Esophagus muscularis mucosa (tissue), 4 donors: ENCODE data around the gene SPACA5B. TPM values are rescaled to one million over a fixed set of nuclear protein-coding genes. Genes with fewer than 3 reads are reported as not detected.
"Not testable (repeated sequence)": the region's sequence is repeated elsewhere in the genome, so short reads cannot be mapped to it uniquely, and the experiment has no call there.

ENCODE experiments used
- DNase-seq: peaks from one replicate; pipeline ENCODE4 v3.0.0-alpha.2; 2017; ENCODE audit errors: extremely low spot score
- H3K27ac ChIP-seq, 4 donors: fragments of 200-600 bp; sonication (generic); replicated peaks in 1 of 4; 1 replicate in 3 of 4; 2 replicates in 1 of 4; pipeline ENCODE4 v1.5.1; 2016 to 2019; ENCODE audit warnings: mild to moderate bottlenecking in 1 of 4
- H3K27me3 ChIP-seq, 4 donors: fragments of 200-600 bp; sonication (generic); one replicate each; pipeline versions ENCODE4 v1.5.1 to v1.6.0; 2016 to 2019
- H3K36me3 ChIP-seq, 4 donors: fragments of 200-600 bp; sonication (generic); one replicate each; pipeline ENCODE4 v1.5.1; 2016 to 2019
- H3K4me1 ChIP-seq, 4 donors: fragments of 200-600 bp; sonication (generic); one replicate each; pipeline ENCODE4 v1.5.1; 2016 to 2019
- H3K4me3 ChIP-seq, 4 donors: fragments of 200-600 bp; sonication (generic); 1 replicate in 2 of 4; 2 replicates in 2 of 4; pipeline ENCODE4 v1.5.1; 2016 to 2019; ENCODE audit warnings: mild to moderate bottlenecking in 4 of 4, moderate library complexity in 1 of 4
- H3K9me3 ChIP-seq, 4 donors: fragments of 200-600 bp; sonication (generic); 1 replicate in 3 of 4; 2 replicates in 1 of 4; pipeline ENCODE4 v1.5.1; 2016 to 2019
- CTCF ChIP-seq, 3 experiments: fragments of 200-600 bp in 2 of 3; fragments of 450-650 bp in 1 of 3; sonication (generic) in 2 of 3; IDR thresholded peaks; one replicate each; pipeline ENCODE4 v1.5.1; 2017 to 2019; ENCODE audit warnings: antibody characterized with exemption in 3 of 3, mild to moderate bottlenecking in 2 of 3, moderate library complexity in 1 of 3
- EP300 ChIP-seq: sonication (generic); formaldehyde crosslinking; IDR thresholded peaks from one replicate; pipeline ENCODE4 v1.6.1; 2017; ENCODE audit warnings: antibody characterized with exemption
- POLR2A ChIP-seq: fragments of 450-650 bp; IDR thresholded peaks from one replicate; pipeline ENCODE4 v1.6.1; 2017; ENCODE audit warnings: antibody characterized with exemption, moderate library complexity, mild to moderate bottlenecking, low read depth
- POLR2AphosphoS5 ChIP-seq, 2 donors: sonication (generic); formaldehyde crosslinking; IDR thresholded peaks; one replicate each; pipeline ENCODE4 v1.6.1; 2017; ENCODE audit warnings: antibody characterized with exemption in 2 of 2
- WGBS: methylation state at CpG from one replicate; pipeline ENCODE4 v1.1.5; 2018; 5-methylcytosine and 5-hydroxymethylcytosine counted together
- intact Hi-C: fragments of 100-400 bp; cut with DNase I; formaldehyde crosslinking; loops from one replicate; pipeline ENCODE4 v1.15.1; 2023
- total RNA-seq, 4 donors: library from RNA; depleted of rRNA; stranded (reverse); fragments of >200 nt; gene quantifications; one replicate each; pipeline versions ENCODE4 v1.1.0 to v1.2.1, GENCODE V29; 2016

Gene SPACA5B
- total RNA-seq, 4 donors from 2014 or later: not detected

- Histone ChIP-seq H3K9me3 (no peaks in the 10 kb centered on the region), H3K4me1 (no peaks in the 10 kb centered on the region), H3K27me3 (no peaks in the 10 kb centered on the region), H3K4me3 (no peak overlapping the region), H3K36me3 (no peaks in the 10 kb centered on the region), H3K27ac (no peak overlapping the region)
- 82% methylated on average over 10 of the region's 10 CpGs for WGBS
- intact Hi-C loops: no loop called here
- DNase-seq: no peak
- TF ChIP-seq EP300 (no peak), POLR2AphosphoS5 (IDR thresholded peaks at IDR 0.05) (no peak), CTCF (IDR thresholded peaks at IDR 0.05) (no peak), POLR2A (no peak)
Measured at GRCh38 chrX:48153769-48154168, 23.3 kb downstream of the SPACA5B start.

GRCh38 chrX:48154796-48155195 is 24.4 kb downstream of the SPACA5B start:
- no peak for TF ChIP-seq CTCF (IDR thresholded peaks at IDR 0.05)
- no peak for TF ChIP-seq POLR2A
- TF ChIP-seq EP300: no peak
- Histone ChIP-seq H3K36me3 (no peaks in the 10 kb centered on the region), H3K4me1 (no peaks in the 10 kb centered on the region), H3K4me3 (no peak overlapping the region), H3K27me3 (no peaks in the 10 kb centered on the region), H3K9me3 (no peaks in the 10 kb centered on the region), H3K27ac (no peak overlapping the region)
- DNase-seq: no peak
- intact Hi-C loops: no loop called here
- 87% methylated on average over 2 of the region's 2 CpGs for WGBS

- WGBS: 87% methylated on average over 12 of the region's 12 CpGs
- Histone ChIP-seq H3K4me1 (no peaks in the 10 kb centered on the region), H3K36me3 (no peaks in the 10 kb centered on the region), H3K9me3 (no peaks in the 10 kb centered on the region), H3K27ac (no peak overlapping the region), H3K27me3 (no peaks in the 10 kb centered on the region), H3K4me3 (no peak overlapping the region)
- TF ChIP-seq CTCF (IDR thresholded peaks at IDR 0.05) (no peak), POLR2AphosphoS5 (IDR thresholded peaks at IDR 0.05) (no peak)
- intact Hi-C loops: no loop called here
- DNase-seq: no peak
Measured at GRCh38 chrX:48156014-48156413, 25.6 kb downstream of the SPACA5B start.

- DNase-seq: no peak
- H3K27ac ChIP-seq: no peak overlapping the region
- intact Hi-C loops: no loop called here
- H3K4me1 ChIP-seq: no peaks in the 10 kb centered on the region
- 86% methylated on average over 12 of the region's 12 CpGs for WGBS
- H3K36me3 ChIP-seq: no peaks in the 10 kb centered on the region
- H3K4me3 ChIP-seq: no peak overlapping the region
- H3K9me3 ChIP-seq: no peaks in the 10 kb centered on the region
- TF ChIP-seq EP300 (no peak), CTCF (IDR thresholded peaks at IDR 0.05) (no peak), POLR2AphosphoS5 (IDR thresholded peaks at IDR 0.05) (no peak), POLR2A (no peak)
- no peaks in the 10 kb centered on the region for H3K27me3 ChIP-seq
Measured at GRCh38 chrX:48165241-48165640, 34.8 kb downstream of the SPACA5B start.

- H3K27me3 ChIP-seq, H3K4me3 ChIP-seq, H3K27ac ChIP-seq, intact Hi-C loops, H3K4me1 ChIP-seq, H3K36me3 ChIP-seq, DNase-seq, H3K9me3 ChIP-seq: not testable (repeated sequence)
- 68% methylated on average over 7 of the region's 7 CpGs for WGBS
Measured at GRCh38 chrX:48166322-48166721, 35.9 kb downstream of the SPACA5B start.
